NOMO-1 treated with DMSO at 0.1 percent for 48 hours (cell line): Measurements from ENCODE around the gene ITGA5.

Experiments used
- DNase-seq: peaks from one replicate; lab custom pipeline; 2025; ENCODE audit not compliant: unreplicated experiment; lab: John Stamatoyannopoulos, UW

Gene ITGA5

GRCh38 chr12:54390176-54390667 is 28.8 kb downstream of the ITGA5 start:
- DNase-seq = peak; percentile 39

GRCh38 chr12:54389607-54390175 is 29.4 kb downstream of the ITGA5 start:
- DNase-seq = no peak

GRCh38 chr12:54389134-54389508 is 29.9 kb downstream of the ITGA5 start:
- DNase-seq = no peak

- DNase-seq = no peak
Observed at GRCh38 chr12:54388237-54389133, 30.6 kb downstream of the ITGA5 start.

GRCh38 chr12:54387114-54387467 is 32.0 kb downstream of the ITGA5 start:
- DNase-seq = no peak

GRCh38 chr12:54386403-54387113 is 32.5 kb downstream of the ITGA5 start:
- DNase-seq = no peak

- peak; percentile 81 for DNase-seq
Observed at GRCh38 chr12:54385251-54385914, 33.7 kb downstream of the ITGA5 start.

- DNase-seq = peak; percentile 93
Observed at GRCh38 chr12:54384591-54385041, 34.5 kb downstream of the ITGA5 start, which contains the start of gene ZNF385A. Gene ZNF385A (minus strand): TSS chr12:54384733. CDS start chr12:54384514, 219 bp downstream.

GRCh38 chr12:54383041-54383609 is 35.9 kb downstream of the ITGA5 start:
- peak; percentile 85 for DNase-seq

- no peak for DNase-seq
Observed at GRCh38 chr12:54381136-54381535, 37.9 kb downstream of the ITGA5 start.

GRCh38 chr12:54379398-54380201 is 39.5 kb downstream of the ITGA5 start:
- DNase-seq = peak; percentile 78

GRCh38 chr12:54378796-54379397 is 40.2 kb downstream of the ITGA5 start:
- DNase-seq = no peak

GRCh38 chr12:54377797-54378515 is 41.1 kb downstream of the ITGA5 start:
- DNase-seq = no peak

GRCh38 chr12:54377007-54377406 is 42.1 kb downstream of the ITGA5 start:
- DNase-seq = no peak

- no peak for DNase-seq
Observed at GRCh38 chr12:54376596-54376995, 42.5 kb downstream of the ITGA5 start.

- no peak for DNase-seq
Observed at GRCh38 chr12:54375259-54375579, 43.8 kb downstream of the ITGA5 start.

GRCh38 chr12:54374562-54375258 is 44.4 kb downstream of the ITGA5 start:
- no peak for DNase-seq
